SU-DHL-6 (cell line): ENCODE measurements around the gene MYG1.

Experiments
- CTCF ChIP-seq: fragments of 200-600 bp; sonication (generic); IDR thresholded peaks from one replicate; pipeline ENCODE4 v1.5.1; 2017; ENCODE audit warnings: antibody characterized with exemption, mild to moderate bottlenecking, low read length, moderate library complexity; ENCODE audit not compliant: insufficient read depth, poor library complexity, severe bottlenecking
- EZH2phosphoT487 ChIP-seq: fragments of 200-600 bp; sonication (generic), shearing (Covaris generic); conservative IDR thresholded peaks from 2 replicates; pipeline ENCODE4 v1.6.1; 2018; ENCODE audit warnings: mild to moderate bottlenecking, antibody characterized with exemption, low read length, moderate library complexity, mixed read lengths

DNA sequence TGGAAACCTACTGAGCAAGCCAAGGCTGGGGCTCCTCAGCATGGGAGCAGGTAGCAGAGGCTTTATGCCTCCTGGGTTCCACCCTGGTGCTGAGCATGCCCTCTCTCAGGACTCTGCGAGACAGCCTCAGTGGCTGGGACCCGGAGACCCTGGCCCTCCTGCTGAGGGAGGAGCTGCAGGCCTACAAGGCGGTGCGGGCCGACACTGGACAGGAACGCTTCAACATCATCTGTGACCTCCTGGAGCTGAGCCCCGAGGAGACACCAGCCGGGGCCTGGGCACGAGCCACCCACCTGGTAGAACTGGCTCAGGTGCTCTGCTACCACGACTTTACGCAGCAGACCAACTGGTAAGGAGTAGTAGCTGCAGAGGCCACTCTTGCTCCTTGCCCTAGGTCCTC, 23.0 kb upstream of the MYG1 start:
- TF ChIP-seq CTCF = no peak
- TF ChIP-seq EZH2phosphoT487 = no peak
